CD1c-positive myeloid dendritic cell (primary cell): ENCODE measurements around the gene ZAR1.

ENCODE experiments used
- DNase-seq: peaks from one replicate; pipeline ENCODE4 v3.0.0-alpha.2; 2016; ENCODE audit errors: extremely low spot score

Gene ZAR1

GRCh38 chr4:48489683-48490011 lies 405 bp upstream of the ZAR1 start:
- DNase-seq = no peak

GRCh38 chr4:48490680-48491513 lies 845 bp downstream of the ZAR1 start:
- DNase-seq = peak; percentile 29

GRCh38 chr4:48491514-48492176 lies 1.6 kb downstream of the ZAR1 start:
- no peak for DNase-seq

- no peak for DNase-seq
Measured at GRCh38 chr4:48493452-48494100, 3.5 kb downstream of the ZAR1 start.

GRCh38 chr4:48495941-48496340 lies 5.9 kb downstream of the ZAR1 start:
- no peak for DNase-seq

GRCh38 chr4:48498895-48499294 lies 8.8 kb downstream of the ZAR1 start:
- DNase-seq = no peak

- DNase-seq = no peak
Measured at GRCh38 chr4:48499551-48500066, 9.6 kb downstream of the ZAR1 start.

GRCh38 chr4:48503233-48504025 lies 13.4 kb downstream of the ZAR1 start:
- DNase-seq = no peak

- no peak for DNase-seq
Measured at GRCh38 chr4:48504026-48504330, 13.9 kb downstream of the ZAR1 start.

GRCh38 chr4:48504352-48504751 lies 14.3 kb downstream of the ZAR1 start:
- no peak for DNase-seq

GRCh38 chr4:48506716-48507115 lies 16.7 kb downstream of the ZAR1 start:
- DNase-seq = no peak

GRCh38 chr4:48509543-48509942 lies 19.5 kb downstream of the ZAR1 start:
- no peak for DNase-seq

GRCh38 chr4:48518143-48518542 lies 28.1 kb downstream of the ZAR1 start:
- no peak for DNase-seq

GRCh38 chr4:48526406-48526805 lies 36.4 kb downstream of the ZAR1 start:
- no peak for DNase-seq

GRCh38 chr4:48538358-48538757 lies 48.3 kb downstream of the ZAR1 start:
- no peak for DNase-seq

GRCh38 chr4:48539597-48539996 lies 49.5 kb downstream of the ZAR1 start:
- no peak for DNase-seq

GRCh38 chr4:48542888-48543287 lies 52.8 kb downstream of the ZAR1 start:
- no peak for DNase-seq

- DNase-seq = no peak
Measured at GRCh38 chr4:48543796-48544195, 53.7 kb downstream of the ZAR1 start.
